GM23338 (cell line): ENCODE results near the gene ARPC2.

Source experiments
- EZH2 ChIP-seq: fragments of 200-600 bp; sonication (generic); IDR thresholded peaks from one replicate; pipeline ENCODE4 v1.8.0; 2017; ENCODE audit warnings: antibody characterized with exemption, mild to moderate bottlenecking, low read depth; ENCODE audit not compliant: unreplicated experiment
- NANOG ChIP-seq: IDR thresholded peaks from 2 replicates; pipeline ENCODE4 v1.6.1; 2016; ENCODE audit warnings: antibody characterized with exemption, borderline replicate concordance
- POLR2AphosphoS5 ChIP-seq: IDR thresholded peaks from 2 replicates; pipeline ENCODE4 v1.6.1; 2016; ENCODE audit warnings: antibody characterized with exemption, low read depth
- TF ChIP-seq, protein P1 (sequence below), 2 experiments: fragments of 200-600 bp in 1 of 2; sonication (generic) in 1 of 2; conservative IDR thresholded peaks; 2 replicates each; pipeline versions ENCODE4 v1.5.1 to v1.6.1; 2016 to 2017; ENCODE audit warnings: antibody characterized with exemption in 2 of 2, low read depth in 2 of 2, mild to moderate bottlenecking in 2 of 2, moderate library complexity in 1 of 2

GRCh38 chr2:218193701-218194100 lies 23.3 kb upstream of the ARPC2 start:
- no peak for TF ChIP-seq POLR2AphosphoS5
- TF ChIP-seq, protein P1, sequence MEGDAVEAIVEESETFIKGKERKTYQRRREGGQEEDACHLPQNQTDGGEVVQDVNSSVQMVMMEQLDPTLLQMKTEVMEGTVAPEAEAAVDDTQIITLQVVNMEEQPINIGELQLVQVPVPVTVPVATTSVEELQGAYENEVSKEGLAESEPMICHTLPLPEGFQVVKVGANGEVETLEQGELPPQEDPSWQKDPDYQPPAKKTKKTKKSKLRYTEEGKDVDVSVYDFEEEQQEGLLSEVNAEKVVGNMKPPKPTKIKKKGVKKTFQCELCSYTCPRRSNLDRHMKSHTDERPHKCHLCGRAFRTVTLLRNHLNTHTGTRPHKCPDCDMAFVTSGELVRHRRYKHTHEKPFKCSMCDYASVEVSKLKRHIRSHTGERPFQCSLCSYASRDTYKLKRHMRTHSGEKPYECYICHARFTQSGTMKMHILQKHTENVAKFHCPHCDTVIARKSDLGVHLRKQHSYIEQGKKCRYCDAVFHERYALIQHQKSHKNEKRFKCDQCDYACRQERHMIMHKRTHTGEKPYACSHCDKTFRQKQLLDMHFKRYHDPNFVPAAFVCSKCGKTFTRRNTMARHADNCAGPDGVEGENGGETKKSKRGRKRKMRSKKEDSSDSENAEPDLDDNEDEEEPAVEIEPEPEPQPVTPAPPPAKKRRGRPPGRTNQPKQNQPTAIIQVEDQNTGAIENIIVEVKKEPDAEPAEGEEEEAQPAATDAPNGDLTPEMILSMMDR (conservative IDR thresholded peaks at IDR 0.05; ENCODE audit: low read depth in 2 of 2): no peak
- TF ChIP-seq NANOG: no peak
- no peak for TF ChIP-seq EZH2
